ENCODE data around the gene PSD2. TPM values are rescaled to one million over a fixed set of nuclear protein-coding genes. Genes with fewer than 3 reads are reported as not detected.

PSD2 gene
- total and polyA plus RNA-seq, 10 of the 15 experiments (the other 5 are each of a cell fraction or from before 2014, with no cell fraction given) = 0.02 to 0.14 (median 0.03) TPM; not detected in 5

DNA sequence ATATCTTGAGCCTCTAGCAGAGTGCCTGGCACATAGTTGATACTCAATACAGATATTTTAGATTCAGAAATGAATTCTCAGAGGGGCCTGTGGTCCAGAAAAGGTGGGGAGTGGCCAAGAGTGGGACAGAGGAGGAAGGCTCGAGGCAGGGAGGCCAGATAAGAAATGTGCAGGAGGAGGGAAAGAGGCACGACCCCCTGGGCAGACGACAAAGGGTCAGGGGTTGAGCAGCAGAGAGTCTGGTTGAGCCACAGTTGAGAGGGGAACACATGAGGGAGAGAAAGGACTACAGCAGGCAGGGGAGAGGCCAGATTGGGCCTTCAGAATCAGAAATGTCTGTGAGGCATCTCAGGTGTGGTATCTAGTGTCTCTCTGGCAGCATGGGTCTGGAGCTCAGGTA, 89.1 kb downstream of the PSD2 start:
- FAIRE-seq = no peak
- no peak for DNase-seq (ENCODE audit: low read depth, low spot score)
- no peak overlapping the region for H3K9ac ChIP-seq (ENCODE audit: control insufficient read depth, insufficient read depth, low read length)
- BruUV-seq (replicated peaks) = no TSS peak
- ATAC-seq = no peak
- no peak overlapping the region for H3K4me3 ChIP-seq
- ChIA-PET CTCF (interaction anchor here (1.9 kb wide), 1 partner anchor 84 kb away, joined by 4 read pairs; no protein-coding TSS in a partner anchor), RAD21 (ENCODE audit: unreplicated experiment) (interaction anchor here (1.1 to 1.5 kb wide), 2 partner anchors 83 to 84 kb away, joined by 3 to 4 read pairs; no protein-coding TSS in a partner anchor), SMC1A (ENCODE audit: uncharacterized antibody, unreplicated experiment) (no interaction called here), POLR2A (interaction anchor here (0.8 kb wide), 1 partner anchor 74 kb away, joined by 3 read pairs; no protein-coding TSS in a partner anchor)
- H3K79me2 ChIP-seq (ENCODE audit: control insufficient read depth, insufficient read depth, low read length) = no peaks in the 10 kb centered on the region
- 6% methylated on average over 3 of the region's 3 CpGs for WGBS (ENCODE audit: insufficient coverage, insufficient replicate concordance, low lambda C conversion rate, missing lambda C conversion rate)
- intact Hi-C loops (cut with micrococcal nuclease; ENCODE audit: unreplicated experiment) (no loop called here), in situ Hi-C loops (cut with MboI) (no loop called here)
- H3K27ac ChIP-seq (ENCODE audit: control insufficient read depth, insufficient read depth) = no peak overlapping the region
- H4K20me1 ChIP-seq (ENCODE audit: control insufficient read depth, insufficient read depth) = no peaks in the 10 kb centered on the region
- H3K36me3 ChIP-seq (ENCODE audit: control insufficient read depth in 2 of 2, insufficient read depth in 2 of 2, low read length in 1 of 2) = peaks cover 2 to 5% of the 10 kb centered on the region in 2 experiments; a peak in 3 of 4 replicates
- H3K9me3 ChIP-seq (replicated peaks; ENCODE audit: control insufficient read depth, insufficient read depth, low read length) = no peaks in the 10 kb centered on the region
- no peaks in the 10 kb centered on the region for H3K27me3 ChIP-seq (replicated peaks in 1 of 2; ENCODE audit: control insufficient read depth in 2 of 2, insufficient read depth in 2 of 2, low read length in 1 of 2)
- H2AFZ ChIP-seq (ENCODE audit: control insufficient read depth, low read depth, low read length) = no peak overlapping the region
- no peak for TF ChIP-seq FOXM1 (IDR thresholded peaks at IDR 0.05; ENCODE audit: low read depth, low read length)
- no peak for TF ChIP-seq ETV6 (conservative IDR thresholded peaks at IDR 0.05 in 1 of 2, IDR thresholded peaks at IDR 0.05 in 1 of 2; ENCODE audit: borderline replicate concordance in 1 of 2, low read depth in 1 of 2)
- no peak for TF ChIP-seq EZH2 (IDR thresholded peaks at IDR 0.05; ENCODE audit: borderline replicate concordance, control insufficient read depth, low read depth, low read length)
- TF ChIP-seq NR2C2 (IDR thresholded peaks at IDR 0.05; ENCODE audit: borderline replicate concordance, control insufficient read depth, insufficient read length, low read depth) = no peak
- TF ChIP-seq TAF1 (IDR thresholded peaks at IDR 0.05; ENCODE audit: borderline replicate concordance, low read depth, low read length) = no peak
- TF ChIP-seq STAT3 (IDR thresholded peaks at IDR 0.05; ENCODE audit: low read depth, low read length) = no peak
- no peak for TF ChIP-seq CREM (IDR thresholded peaks at IDR 0.05; ENCODE audit: low read depth)
- no peak for TF ChIP-seq SUZ12 (IDR thresholded peaks at IDR 0.05; ENCODE audit: unreplicated experiment)
- TF ChIP-seq POU2F2 (IDR thresholded peaks at IDR 0.05; ENCODE audit: borderline replicate concordance, low read depth, low read length) = no peak
- peaks cover 4% of the 10 kb centered on the region; the same call in 1 of the 2 replicates for H3K4me1 ChIP-seq (ENCODE audit: control insufficient read depth, insufficient read depth, low read length)
- H3K4me2 ChIP-seq (ENCODE audit: control insufficient read depth, insufficient read depth) = no peak overlapping the region

All from GM12878 (cell line).